ENCODE data around the gene NSUN5. TPM values are rescaled to one million over a fixed set of nuclear protein-coding genes. Genes with fewer than 3 reads are reported as not detected.
A peak's percentile ranks its signal among the peaks of the same experiment; 100 is the strongest.

The NSUN5 gene
- total RNA-seq (ENCODE audit: low replicate concordance): 21.3 and 26.8 TPM in 2 replicates
- long read RNA-seq, transcript NSUN5-204 (10 exons, 1,663 nt): major isoform, 17 of 21 reads
- long read RNA-seq, partial matches to known transcripts: 1 of 21 reads
- long read RNA-seq, other reads (novel, unspliced or antisense): 2 of 21 reads

DNA sequence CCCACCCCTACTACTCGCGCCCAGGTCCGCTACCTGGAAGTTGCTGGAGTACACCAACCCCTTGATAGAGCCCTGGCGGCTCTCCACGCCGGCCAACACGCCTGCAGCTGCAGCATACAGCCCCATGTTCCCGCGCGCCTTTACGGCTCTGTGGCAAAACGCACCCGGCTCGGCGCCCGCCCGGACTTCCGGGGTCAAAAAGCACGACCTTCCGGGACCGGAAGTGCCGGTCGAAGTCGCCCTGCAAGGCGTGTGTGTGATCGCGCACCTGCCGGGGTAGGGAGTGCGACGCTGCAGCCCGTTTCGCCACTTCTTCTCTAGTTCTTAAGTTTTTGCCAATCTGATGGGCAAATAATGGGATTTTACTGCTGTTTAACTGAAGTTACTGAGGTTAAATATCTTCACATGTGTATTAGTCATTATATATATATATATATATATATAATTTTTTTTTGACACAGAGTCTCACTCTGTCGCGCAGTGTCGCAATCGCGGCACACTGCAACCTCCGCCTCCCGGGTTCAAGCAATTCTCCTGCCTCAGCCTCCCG is at the start of gene NSUN5:
Gene NSUN5 (minus strand): TSS at position 162 of the 550 bp plus-strand sequence. CDS start 36 bp downstream, at position 126.
- Mint-ChIP-seq H3K9me3 (no peaks in the 10 kb centered on the region), H3K4me1 (ENCODE audit: unreplicated experiment) (peaks cover 13% of the 10 kb centered on the region), H3K27ac (peak within 1 kb of the TSS; percentile 79), H3K36me3 (peaks cover 4% of the 10 kb centered on the region), H3K4me3 (peak within 1 kb of the TSS; percentile 96), H3K27me3 (no peaks in the 10 kb centered on the region)
- TF ChIP-seq, protein P1, sequence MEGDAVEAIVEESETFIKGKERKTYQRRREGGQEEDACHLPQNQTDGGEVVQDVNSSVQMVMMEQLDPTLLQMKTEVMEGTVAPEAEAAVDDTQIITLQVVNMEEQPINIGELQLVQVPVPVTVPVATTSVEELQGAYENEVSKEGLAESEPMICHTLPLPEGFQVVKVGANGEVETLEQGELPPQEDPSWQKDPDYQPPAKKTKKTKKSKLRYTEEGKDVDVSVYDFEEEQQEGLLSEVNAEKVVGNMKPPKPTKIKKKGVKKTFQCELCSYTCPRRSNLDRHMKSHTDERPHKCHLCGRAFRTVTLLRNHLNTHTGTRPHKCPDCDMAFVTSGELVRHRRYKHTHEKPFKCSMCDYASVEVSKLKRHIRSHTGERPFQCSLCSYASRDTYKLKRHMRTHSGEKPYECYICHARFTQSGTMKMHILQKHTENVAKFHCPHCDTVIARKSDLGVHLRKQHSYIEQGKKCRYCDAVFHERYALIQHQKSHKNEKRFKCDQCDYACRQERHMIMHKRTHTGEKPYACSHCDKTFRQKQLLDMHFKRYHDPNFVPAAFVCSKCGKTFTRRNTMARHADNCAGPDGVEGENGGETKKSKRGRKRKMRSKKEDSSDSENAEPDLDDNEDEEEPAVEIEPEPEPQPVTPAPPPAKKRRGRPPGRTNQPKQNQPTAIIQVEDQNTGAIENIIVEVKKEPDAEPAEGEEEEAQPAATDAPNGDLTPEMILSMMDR (conservative IDR thresholded peaks at IDR 0.05): no peak
- peak; percentile 84 for DNase-seq (ENCODE audit: extremely low spot score, unreplicated experiment)

DNA sequence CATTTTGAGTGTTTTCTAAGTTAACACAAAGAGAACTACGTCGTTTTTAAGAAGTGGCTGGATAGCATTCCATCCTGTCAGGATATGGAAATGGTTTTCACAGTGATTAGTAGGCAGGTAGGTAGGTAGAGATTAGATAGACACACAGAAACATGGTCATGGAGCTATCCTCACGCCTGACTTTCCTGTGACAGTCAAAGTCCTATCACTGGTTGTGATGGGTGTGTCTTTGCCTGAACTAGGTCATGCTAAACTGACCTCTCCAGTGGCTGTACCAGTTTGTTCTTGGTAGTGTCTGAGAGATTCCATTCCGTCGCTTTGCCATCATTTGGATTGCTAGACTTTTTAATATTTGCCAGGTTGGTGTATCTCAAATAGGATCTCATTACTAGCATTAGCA is 47.5 kb upstream of the NSUN5 start:
- peaks cover 3% of the 10 kb centered on the region for H3K27me3 Mint-ChIP-seq
- peaks cover 11% of the 10 kb centered on the region for H3K4me1 Mint-ChIP-seq (ENCODE audit: unreplicated experiment)
- H3K4me3 Mint-ChIP-seq: no peak overlapping the region
- H3K36me3 Mint-ChIP-seq: no peaks in the 10 kb centered on the region
- TF ChIP-seq, protein P1 (conservative IDR thresholded peaks at IDR 0.05): no peak
- DNase-seq (ENCODE audit: extremely low spot score, unreplicated experiment): no peak
- no peak overlapping the region for H3K27ac Mint-ChIP-seq
- peaks cover 8% of the 10 kb centered on the region for H3K9me3 Mint-ChIP-seq

DNA sequence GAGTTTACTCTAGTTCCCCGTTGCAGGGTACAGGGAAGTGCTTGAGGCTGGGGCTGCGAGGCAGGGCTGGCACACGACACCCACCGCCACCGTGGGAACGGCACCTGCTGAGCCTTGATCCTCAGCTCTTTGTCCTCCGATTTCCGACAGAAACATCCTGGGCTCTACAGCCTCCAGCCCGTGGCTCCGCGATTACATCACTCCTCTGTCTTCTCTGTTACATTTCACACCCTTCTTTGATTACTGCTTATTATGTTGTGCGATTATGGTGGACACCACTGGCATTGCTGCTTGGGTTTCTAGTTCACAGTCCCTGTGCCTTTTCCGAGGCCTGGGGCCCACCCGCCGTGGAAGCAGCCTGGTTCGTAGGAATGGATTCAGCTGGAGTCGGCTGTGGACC is 46.2 kb upstream of the NSUN5 start:
- H3K4me1 Mint-ChIP-seq (ENCODE audit: unreplicated experiment): peaks cover 18% of the 10 kb centered on the region
- H3K4me3 Mint-ChIP-seq: no peak overlapping the region
- TF ChIP-seq, protein P1 (conservative IDR thresholded peaks at IDR 0.05): peak; percentile 22
- no peak overlapping the region for H3K27ac Mint-ChIP-seq
- H3K36me3 Mint-ChIP-seq: no peaks in the 10 kb centered on the region
- DNase-seq (ENCODE audit: extremely low spot score, unreplicated experiment): no peak
- H3K27me3 Mint-ChIP-seq: peaks cover 3% of the 10 kb centered on the region
- H3K9me3 Mint-ChIP-seq: peaks cover 8% of the 10 kb centered on the region

DNA sequence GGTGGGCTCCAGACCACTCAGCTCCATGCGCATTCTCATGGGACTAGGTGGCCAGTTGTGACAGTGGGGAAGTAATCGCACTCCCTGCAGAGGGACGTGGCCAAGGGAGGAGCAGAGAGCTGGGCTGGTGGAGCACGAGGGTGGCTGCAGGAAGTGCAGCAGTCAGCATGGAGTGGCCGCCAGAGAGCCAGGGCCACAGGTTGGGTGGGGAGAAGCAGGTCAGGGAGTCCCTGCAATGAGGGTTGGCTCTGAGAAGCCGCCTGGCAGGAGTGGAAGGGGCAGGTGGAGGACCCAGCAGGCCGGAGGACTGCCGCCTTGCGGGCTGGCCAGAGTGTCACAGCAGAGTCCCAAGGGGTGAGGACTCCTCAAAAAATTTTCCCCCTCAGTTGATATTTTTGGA is 45.6 kb upstream of the NSUN5 start:
- no peaks in the 10 kb centered on the region for H3K36me3 Mint-ChIP-seq
- DNase-seq (ENCODE audit: extremely low spot score, unreplicated experiment): no peak
- H3K4me3 Mint-ChIP-seq: no peak overlapping the region
- peaks cover 8% of the 10 kb centered on the region for H3K9me3 Mint-ChIP-seq
- H3K27ac Mint-ChIP-seq: no peak overlapping the region
- TF ChIP-seq, protein P1 (conservative IDR thresholded peaks at IDR 0.05): no peak
- peaks cover 3% of the 10 kb centered on the region for H3K27me3 Mint-ChIP-seq
- peaks cover 18% of the 10 kb centered on the region for H3K4me1 Mint-ChIP-seq (ENCODE audit: unreplicated experiment)

DNA sequence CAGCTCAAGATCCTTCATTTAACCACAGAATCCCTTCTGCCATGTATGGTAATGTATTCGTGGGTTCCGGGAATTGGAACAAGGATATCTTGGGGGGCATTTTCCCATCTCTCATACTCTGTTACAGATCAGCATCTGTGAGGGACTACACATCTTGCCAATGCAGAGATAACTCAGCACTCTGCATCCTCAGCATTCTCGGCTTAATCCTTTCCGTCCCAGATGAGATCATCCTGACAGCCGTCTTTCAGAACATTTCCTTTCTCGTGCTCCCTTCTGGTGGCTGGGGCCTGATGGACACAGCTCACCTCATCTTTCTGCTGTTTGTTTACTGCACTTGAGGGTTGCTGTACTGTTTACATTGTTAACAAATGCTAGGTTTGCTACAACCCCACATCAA is 44.6 kb upstream of the NSUN5 start:
- Mint-ChIP-seq H3K36me3 (no peaks in the 10 kb centered on the region), H3K27me3 (peaks cover 3% of the 10 kb centered on the region), H3K4me3 (no peak overlapping the region), H3K27ac (no peak overlapping the region), H3K4me1 (ENCODE audit: unreplicated experiment) (peaks cover 16% of the 10 kb centered on the region), H3K9me3 (peaks cover 8% of the 10 kb centered on the region)
- TF ChIP-seq, protein P1 (conservative IDR thresholded peaks at IDR 0.05): no peak
- DNase-seq (ENCODE audit: extremely low spot score, unreplicated experiment): no peak
